Ecto neural progenitor cell (in vitro differentiated cells): ENCODE data around the gene FST.

Experiments
- DNase-seq: peaks from one replicate; pipeline ENCODE4 v3.0.0-alpha.2; 2018; ENCODE audit warnings: low spot score

FST gene

DNA sequence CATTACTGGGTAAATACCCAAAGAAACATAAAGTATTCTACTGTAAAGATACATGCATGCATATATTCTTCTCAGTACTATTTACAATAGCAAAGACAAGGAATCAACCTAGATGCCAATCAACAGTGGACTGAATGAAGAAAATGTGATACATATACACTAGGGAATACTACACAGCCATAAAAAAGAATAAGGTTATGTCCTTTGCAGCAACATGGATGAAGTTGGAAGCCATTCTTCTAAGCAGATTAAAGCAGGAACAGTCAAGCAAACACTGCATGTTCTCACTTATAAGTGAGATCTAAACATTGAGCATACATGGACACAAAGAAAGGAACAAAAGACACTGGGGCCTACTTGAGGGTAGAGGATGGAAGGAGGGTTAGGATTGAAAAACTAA is 40.4 kb downstream of the FST start:
- no peak for DNase-seq
